ENCODE data around the gene PAPPA2.

Gene PAPPA2

GRCh38 chr1:176799327-176799726 lies 336.4 kb downstream of the PAPPA2 start:
- DNase-seq (no peak), ATAC-seq (no peak)
- Mint-ChIP-seq H3K27ac (no peak overlapping the region), H3K4me1 (no peaks in the 10 kb centered on the region), H3K9me3 (no peaks in the 10 kb centered on the region), H3K27me3 (no peaks in the 10 kb centered on the region), H3K4me3 (no peak overlapping the region)

GRCh38 chr1:176800978-176801513 lies 338.1 kb downstream of the PAPPA2 start:
- Mint-ChIP-seq H3K4me3 (no peak overlapping the region), H3K9me3 (no peaks in the 10 kb centered on the region), H3K4me1 (no peaks in the 10 kb centered on the region), H3K27me3 (no peaks in the 10 kb centered on the region), H3K27ac (no peak overlapping the region)
- DNase-seq, result no peak
- no peak for ATAC-seq

GRCh38 chr1:176801514-176802020 lies 338.6 kb downstream of the PAPPA2 start:
- DNase-seq (no peak), ATAC-seq (no peak)
- H3K9me3 Mint-ChIP-seq, result no peaks in the 10 kb centered on the region
- no peaks in the 10 kb centered on the region for H3K27me3 Mint-ChIP-seq
- no peak overlapping the region for H3K27ac Mint-ChIP-seq
- no peaks in the 10 kb centered on the region for H3K4me1 Mint-ChIP-seq
- H3K4me3 Mint-ChIP-seq, result no peak overlapping the region

GRCh38 chr1:176802316-176802715 lies 339.3 kb downstream of the PAPPA2 start:
- DNase-seq (no peak), ATAC-seq (no peak)
- no peak overlapping the region for H3K4me3 Mint-ChIP-seq
- H3K27me3 Mint-ChIP-seq, result no peaks in the 10 kb centered on the region
- no peaks in the 10 kb centered on the region for H3K4me1 Mint-ChIP-seq
- H3K9me3 Mint-ChIP-seq, result no peaks in the 10 kb centered on the region
- H3K27ac Mint-ChIP-seq, result no peak overlapping the region

DNA sequence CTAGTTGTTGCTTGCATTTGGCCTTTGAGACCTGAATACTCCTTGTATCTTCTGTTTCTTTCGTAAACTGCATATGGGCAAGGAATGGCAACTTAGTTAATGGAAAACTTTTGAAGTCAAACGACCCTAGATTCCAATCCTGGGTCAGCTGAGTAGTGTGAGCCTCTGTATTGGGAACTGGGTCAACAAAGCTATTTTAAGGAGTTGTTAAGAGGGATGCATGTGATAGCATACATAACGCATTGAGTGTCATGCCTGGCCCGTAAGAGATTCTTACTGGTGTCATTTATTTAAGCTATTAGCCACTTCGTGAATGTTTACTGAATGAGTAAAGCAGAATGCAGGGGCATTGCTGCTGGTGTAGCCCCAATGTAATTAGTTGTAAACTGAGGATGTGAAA lies 340.1 kb downstream of the PAPPA2 start:
- no peaks in the 10 kb centered on the region for H3K4me1 Mint-ChIP-seq
- no peak overlapping the region for H3K27ac Mint-ChIP-seq
- no peaks in the 10 kb centered on the region for H3K9me3 Mint-ChIP-seq
- DNase-seq (no peak), ATAC-seq (no peak)
- H3K4me3 Mint-ChIP-seq, result no peak overlapping the region
- H3K27me3 Mint-ChIP-seq, result no peaks in the 10 kb centered on the region

GRCh38 chr1:176803596-176803995 lies 340.6 kb downstream of the PAPPA2 start:
- ATAC-seq (no peak), DNase-seq (no peak)
- Mint-ChIP-seq H3K4me3 (no peak overlapping the region), H3K9me3 (no peaks in the 10 kb centered on the region), H3K27me3 (no peaks in the 10 kb centered on the region), H3K4me1 (no peaks in the 10 kb centered on the region), H3K27ac (no peak overlapping the region)

GRCh38 chr1:176809292-176809691 lies 346.3 kb downstream of the PAPPA2 start:
- no peaks in the 10 kb centered on the region for H3K4me1 Mint-ChIP-seq

GRCh38 chr1:176811511-176812288 lies 348.7 kb downstream of the PAPPA2 start:
- Mint-ChIP-seq H3K27me3 (no peaks in the 10 kb centered on the region), H3K9me3 (no peaks in the 10 kb centered on the region)
- no peak for ATAC-seq

More at GRCh38 chr1:176809292-176809691, 346.3 kb downstream of the PAPPA2 start:
- Mint-ChIP-seq H3K4me3 (no peak overlapping the region), H3K9me3 (no peaks in the 10 kb centered on the region), H3K27ac (no peak overlapping the region), H3K27me3 (no peaks in the 10 kb centered on the region)
- DNase-seq, result no peak
- no peak for ATAC-seq

GRCh38 chr1:176815621-176816020 lies 352.6 kb downstream of the PAPPA2 start:
- no peak for ATAC-seq
- no peak overlapping the region for H3K27ac Mint-ChIP-seq
- no peaks in the 10 kb centered on the region for H3K4me1 Mint-ChIP-seq
- no peaks in the 10 kb centered on the region for H3K9me3 Mint-ChIP-seq
- H3K4me3 Mint-ChIP-seq, result no peak overlapping the region
- DNase-seq, result no peak
- no peaks in the 10 kb centered on the region for H3K27me3 Mint-ChIP-seq

More at GRCh38 chr1:176811511-176812288, 348.7 kb downstream of the PAPPA2 start:
- Mint-ChIP-seq H3K4me3 (no peak overlapping the region), H3K4me1 (no peaks in the 10 kb centered on the region), H3K27ac (no peak overlapping the region)
- no peak for DNase-seq

DNA sequence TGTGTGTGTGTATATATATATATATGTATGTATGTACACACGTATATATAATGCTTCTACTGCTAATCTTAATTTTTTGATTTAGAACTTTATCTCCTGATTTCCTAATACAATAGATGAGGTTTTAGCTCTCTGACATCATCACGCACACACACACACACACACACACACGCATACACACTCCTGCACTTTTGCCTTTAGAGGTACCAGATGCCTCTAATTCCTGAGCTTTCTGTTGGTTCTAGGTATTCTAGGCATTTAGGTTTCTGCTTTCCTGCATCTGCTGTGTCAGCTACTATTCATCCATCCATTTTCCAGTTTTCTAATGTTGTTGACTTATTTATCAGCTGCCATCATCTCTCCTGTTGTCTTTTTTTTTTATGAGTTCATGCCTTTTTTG lies 353.3 kb downstream of the PAPPA2 start:
- ATAC-seq, result no peak
- H3K27me3 Mint-ChIP-seq, result no peaks in the 10 kb centered on the region
- no peaks in the 10 kb centered on the region for H3K4me1 Mint-ChIP-seq
- no peak overlapping the region for H3K4me3 Mint-ChIP-seq
- no peak for DNase-seq
- H3K9me3 Mint-ChIP-seq, result no peaks in the 10 kb centered on the region
- no peak overlapping the region for H3K27ac Mint-ChIP-seq

DNA sequence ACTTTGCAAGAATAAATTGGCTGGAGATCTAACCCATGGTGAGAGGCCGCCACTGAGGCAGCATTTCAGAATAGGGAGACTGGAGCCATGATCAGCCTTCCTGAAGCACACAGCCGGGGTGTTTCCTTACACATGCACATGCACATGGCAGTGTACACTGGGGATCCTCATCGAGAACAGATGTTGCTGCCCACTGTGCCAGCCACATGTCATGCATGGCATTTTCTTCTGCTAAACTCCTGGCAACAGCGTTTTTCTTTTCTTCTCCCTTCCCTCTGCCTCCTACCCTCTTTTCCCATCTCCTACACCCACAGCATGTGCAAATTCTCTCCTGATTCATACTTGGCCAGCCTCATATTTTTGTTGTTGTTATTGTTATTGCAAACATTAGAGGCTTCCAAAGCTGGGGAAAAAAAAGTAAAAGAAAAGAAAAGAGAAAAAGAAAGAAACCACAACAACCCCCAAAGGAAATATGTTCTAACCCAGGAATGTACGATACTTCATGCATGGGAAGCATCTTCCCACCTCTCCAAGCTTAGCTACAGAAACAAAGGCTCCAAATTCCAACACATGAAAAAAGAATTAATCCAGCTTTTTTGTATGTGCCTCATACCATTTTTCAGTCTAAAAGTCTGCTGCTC lies 357.5 kb downstream of the PAPPA2 start:
- H3K27me3 Mint-ChIP-seq, result no peaks in the 10 kb centered on the region
- DNase-seq (no peak), ATAC-seq (no peak)
- no peaks in the 10 kb centered on the region for H3K4me1 Mint-ChIP-seq
- H3K4me3 Mint-ChIP-seq, result no peak overlapping the region
- H3K27ac Mint-ChIP-seq, result no peak overlapping the region
- peaks cover 0 to 6% of the 10 kb centered on the region in 2 donors for H3K9me3 Mint-ChIP-seq

- H3K4me3 Mint-ChIP-seq, result no peak overlapping the region
Measured at GRCh38 chr1:176826265-176826664, 363.3 kb downstream of the PAPPA2 start.

DNA sequence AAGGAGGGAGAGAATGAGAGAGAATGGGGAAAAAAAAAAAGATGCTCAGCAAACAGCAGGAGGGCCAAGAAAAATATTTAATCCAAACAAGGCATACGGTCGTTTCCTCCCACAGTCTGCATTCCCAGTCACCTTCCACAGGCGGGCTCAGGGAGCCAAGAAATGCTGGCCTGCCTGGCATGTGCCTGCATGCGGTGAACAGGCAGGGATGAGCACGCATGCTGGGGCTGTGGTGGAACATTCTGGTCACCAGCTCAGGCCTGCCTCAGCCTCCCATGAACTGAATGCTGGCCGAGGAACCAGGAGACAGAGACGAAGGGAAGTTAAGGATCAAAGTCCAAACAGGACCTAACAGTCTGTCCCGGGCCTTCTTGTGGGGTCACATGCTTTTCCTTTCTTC lies 366.3 kb downstream of the PAPPA2 start:
- Mint-ChIP-seq H3K4me3 (no peak overlapping the region), H3K4me1 (no peaks in the 10 kb centered on the region), H3K27me3 (no peaks in the 10 kb centered on the region), H3K9me3 (peaks cover 0 to 21% of the 10 kb centered on the region in 2 donors), H3K27ac (no peak overlapping the region)
- no peak for DNase-seq
- no peak for ATAC-seq

More at GRCh38 chr1:176826265-176826664, 363.3 kb downstream of the PAPPA2 start:
- no peaks in the 10 kb centered on the region for H3K27me3 Mint-ChIP-seq
- H3K9me3 Mint-ChIP-seq, result peaks cover 0 to 21% of the 10 kb centered on the region in 2 donors
- DNase-seq, result no peak
- ATAC-seq, result no peak
- no peaks in the 10 kb centered on the region for H3K4me1 Mint-ChIP-seq
- no peak overlapping the region for H3K27ac Mint-ChIP-seq

DNA sequence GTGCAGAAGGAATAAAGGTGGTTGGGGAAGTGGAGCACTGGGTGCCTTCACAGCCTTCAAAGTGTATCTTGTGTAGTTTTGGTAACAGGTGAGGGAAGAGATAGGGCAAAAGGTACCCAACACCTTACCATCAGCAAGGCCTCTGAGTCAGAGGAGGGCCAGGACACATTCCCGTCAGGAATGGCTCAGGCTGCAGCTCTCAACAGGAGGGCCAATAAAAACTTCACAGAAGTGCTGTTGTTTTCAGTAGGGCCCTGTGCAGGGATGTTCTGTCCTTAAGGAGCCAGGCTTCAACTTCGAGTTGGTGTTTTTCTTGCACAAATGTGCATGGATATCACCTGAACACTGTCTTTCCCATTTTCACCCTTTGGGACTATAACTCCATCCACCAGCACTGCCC lies 368.2 kb downstream of the PAPPA2 start:
- Mint-ChIP-seq H3K4me1 (no peaks in the 10 kb centered on the region), H3K27me3 (no peaks in the 10 kb centered on the region), H3K4me3 (no peak overlapping the region), H3K27ac (no peak overlapping the region), H3K9me3 (peaks cover 0 to 9% of the 10 kb centered on the region in 2 donors)
- DNase-seq (no peak), ATAC-seq (no peak)

GRCh38 chr1:176837708-176838107 lies 374.7 kb downstream of the PAPPA2 start:
- no peaks in the 10 kb centered on the region for H3K4me1 Mint-ChIP-seq
- no peak overlapping the region for H3K27ac Mint-ChIP-seq
- no peak for DNase-seq
- no peak overlapping the region for H3K4me3 Mint-ChIP-seq
- ATAC-seq, result no peak
- no peaks in the 10 kb centered on the region for H3K9me3 Mint-ChIP-seq
- peaks cover 14% of the 10 kb centered on the region for H3K27me3 Mint-ChIP-seq

Measured in stimulated activated naive CD8-positive, alpha-beta T cell treated with anti-CD3 and anti-CD28 coated beads, Interleukin-15, amount 100 ng/mL, for 72 hours (primary cell).